SK-N-DZ (cell line): ENCODE data around the gene LAMTOR1.

Experiments
- small RNA-seq, 2 experiments: library from RNA; depleted of rRNA; stranded (forward); fragments of <200 nt; gene quantifications; one replicate each; pipeline ENCODE3, GENCODE V24; 2014

Gene LAMTOR1

Small RNAs within 50 kb of the gene (small RNA-seq; reads per million reads assigned to genes)
- gene MIR3165: 0 to 0.09 reads per million in 2 experiments
- 0 reads per million in 2 experiments for gene RNU6-72P
